GM12875 (cell line): Measurements from ENCODE around the gene ZNF469.

Source experiments
- H3K4me3 ChIP-seq: one replicate; pipeline ENCODE4 v1.5.1; 2011; ENCODE audit warnings: low read depth, low read length, control low read depth
- TF ChIP-seq, protein P1 (sequence below): IDR thresholded peaks from 2 replicates; pipeline ENCODE4 v1.5.1; 2011; ENCODE audit warnings: low read depth, mild to moderate bottlenecking, control low read depth, inconsistent platforms, low read length, moderate library complexity, borderline replicate concordance; ENCODE audit not compliant: insufficient read depth

ZNF469 gene

DNA sequence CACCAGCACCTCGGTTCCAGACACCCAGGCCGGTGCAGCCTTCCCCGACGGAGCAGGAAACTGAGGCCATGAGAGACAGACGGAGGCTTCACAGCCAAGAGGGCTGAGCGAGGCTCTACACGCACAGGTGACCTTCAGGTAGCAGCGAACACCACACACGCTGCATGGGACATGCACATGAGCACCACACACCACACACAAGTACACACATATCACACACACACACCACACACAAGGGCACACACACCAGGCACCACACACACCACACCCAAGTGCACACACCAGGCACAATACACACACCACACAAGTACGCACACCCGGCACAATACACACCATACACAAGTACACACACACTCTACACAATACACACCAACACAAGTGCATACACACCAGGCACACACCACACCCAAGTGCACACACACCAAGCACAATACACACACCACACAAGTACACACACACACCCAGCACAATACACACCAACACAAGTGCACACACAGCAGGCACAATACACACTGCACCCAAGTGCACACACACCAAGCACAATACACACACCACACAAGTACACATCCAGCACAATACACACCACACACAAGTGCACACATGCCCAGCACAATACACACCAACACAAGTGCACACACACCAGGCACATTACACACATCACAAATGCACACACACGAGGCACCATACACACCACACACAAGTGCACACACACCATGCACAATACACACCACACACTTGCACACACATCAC is 33.4 kb upstream of the ZNF469 start:
- TF ChIP-seq, protein P1, sequence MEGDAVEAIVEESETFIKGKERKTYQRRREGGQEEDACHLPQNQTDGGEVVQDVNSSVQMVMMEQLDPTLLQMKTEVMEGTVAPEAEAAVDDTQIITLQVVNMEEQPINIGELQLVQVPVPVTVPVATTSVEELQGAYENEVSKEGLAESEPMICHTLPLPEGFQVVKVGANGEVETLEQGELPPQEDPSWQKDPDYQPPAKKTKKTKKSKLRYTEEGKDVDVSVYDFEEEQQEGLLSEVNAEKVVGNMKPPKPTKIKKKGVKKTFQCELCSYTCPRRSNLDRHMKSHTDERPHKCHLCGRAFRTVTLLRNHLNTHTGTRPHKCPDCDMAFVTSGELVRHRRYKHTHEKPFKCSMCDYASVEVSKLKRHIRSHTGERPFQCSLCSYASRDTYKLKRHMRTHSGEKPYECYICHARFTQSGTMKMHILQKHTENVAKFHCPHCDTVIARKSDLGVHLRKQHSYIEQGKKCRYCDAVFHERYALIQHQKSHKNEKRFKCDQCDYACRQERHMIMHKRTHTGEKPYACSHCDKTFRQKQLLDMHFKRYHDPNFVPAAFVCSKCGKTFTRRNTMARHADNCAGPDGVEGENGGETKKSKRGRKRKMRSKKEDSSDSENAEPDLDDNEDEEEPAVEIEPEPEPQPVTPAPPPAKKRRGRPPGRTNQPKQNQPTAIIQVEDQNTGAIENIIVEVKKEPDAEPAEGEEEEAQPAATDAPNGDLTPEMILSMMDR, result no peak
- no peak overlapping the region for H3K4me3 ChIP-seq

DNA sequence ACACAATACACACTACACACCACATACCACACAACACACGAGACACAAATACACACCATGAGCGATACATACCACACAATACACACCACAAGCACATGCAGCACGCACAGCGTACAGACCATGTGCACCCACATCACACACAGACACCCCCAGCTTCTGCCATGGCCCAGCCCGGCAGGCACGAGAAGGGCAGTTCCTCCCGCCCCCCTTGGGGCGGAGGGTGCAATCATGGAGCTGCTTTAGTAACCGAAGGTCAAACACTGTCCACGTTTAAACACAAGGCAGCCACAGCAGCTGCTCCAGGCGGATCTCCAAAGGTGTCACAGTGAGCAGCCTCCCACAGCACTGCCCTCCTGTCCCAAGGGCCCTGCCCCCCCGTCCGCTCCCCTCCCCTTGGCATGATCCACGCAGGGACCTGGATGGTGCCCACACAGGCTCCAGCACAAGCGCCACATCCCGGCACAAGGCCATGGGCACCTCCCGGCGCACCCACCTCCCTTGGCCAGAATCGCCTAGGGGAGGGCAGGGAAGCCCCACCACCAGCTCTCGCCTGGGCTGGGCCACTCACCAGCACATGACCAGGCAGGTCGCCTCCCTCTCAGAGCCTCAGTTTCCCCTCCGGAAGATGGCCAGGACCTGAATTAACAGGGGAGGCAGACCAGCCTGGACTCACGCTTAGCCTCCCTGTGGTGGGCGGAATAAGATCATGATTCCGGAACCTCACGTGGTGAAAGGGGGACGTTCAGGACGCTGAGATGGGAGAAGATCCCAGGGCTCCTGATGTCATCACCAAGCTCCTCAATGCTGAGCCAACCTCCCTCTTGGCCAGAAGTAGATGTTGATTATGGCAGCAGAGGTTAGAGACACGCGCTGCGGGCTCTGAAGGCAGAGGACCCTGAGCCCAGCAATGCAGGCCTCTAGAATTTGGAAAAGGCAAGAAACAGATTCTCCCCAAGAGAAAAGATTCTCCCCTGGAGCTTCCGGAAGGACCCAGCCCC is 32.6 kb upstream of the ZNF469 start:
- TF ChIP-seq, protein P1, result no peak

DNA sequence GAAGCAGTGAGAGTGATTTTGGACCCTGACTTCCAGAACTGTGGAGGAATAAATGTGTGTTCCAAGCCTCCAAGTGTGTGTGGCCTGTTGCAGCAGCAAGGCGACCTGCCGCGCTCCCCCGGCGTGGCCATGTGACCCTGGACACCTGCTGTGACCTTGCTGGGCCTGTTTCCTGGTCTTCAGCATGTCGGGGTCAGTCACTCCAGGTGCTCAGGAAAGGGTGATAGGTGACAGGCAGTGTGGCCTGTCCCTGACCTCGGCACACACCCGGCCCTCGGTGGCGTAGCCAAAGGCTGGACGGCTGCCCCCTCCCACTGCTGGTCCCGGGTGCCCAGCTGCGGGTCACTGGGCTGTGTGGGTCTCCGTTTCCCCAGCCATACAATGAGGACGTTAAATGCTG is 31.8 kb upstream of the ZNF469 start:
- TF ChIP-seq, protein P1, result no peak
- H3K4me3 ChIP-seq, result no peak overlapping the region

More for the DNA sequence above, 32.6 kb upstream of the ZNF469 start:
- no peak overlapping the region for H3K4me3 ChIP-seq

- TF ChIP-seq, protein P1, result no peak
- H3K4me3 ChIP-seq, result no peak overlapping the region
Measured at GRCh38 chr16:88351491-88352101, 31.2 kb upstream of the ZNF469 start.

GRCh38 chr16:88352261-88353200 is 30.2 kb upstream of the ZNF469 start:
- H3K4me3 ChIP-seq, result no peak overlapping the region
- TF ChIP-seq, protein P1, result no peak

DNA sequence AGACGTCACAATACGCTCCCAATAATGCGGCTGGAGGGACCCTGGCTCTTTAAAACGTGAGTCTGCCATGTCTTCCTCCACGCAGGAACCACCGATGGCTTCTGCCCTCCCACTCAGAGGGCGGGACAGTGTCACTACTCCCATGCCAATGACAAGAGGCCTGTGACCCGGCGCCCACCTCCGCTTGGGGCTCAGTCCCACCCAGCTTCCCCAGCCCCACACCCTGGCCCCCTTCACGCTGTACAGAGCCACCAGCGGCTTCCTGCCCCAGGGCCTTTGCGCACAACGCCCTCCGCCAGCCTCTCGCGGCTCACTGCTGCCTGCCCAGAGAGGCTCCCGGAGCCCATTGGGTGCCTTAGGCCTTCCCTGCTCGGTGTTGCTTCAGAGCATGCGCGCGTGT is 29.5 kb upstream of the ZNF469 start:
- H3K4me3 ChIP-seq, result no peak overlapping the region
- TF ChIP-seq, protein P1, result no peak
